SHP77 treated with DMSO at 0.1 percent for 48 hours (cell line): ENCODE data around the gene MIAT.
"Not testable (repeated sequence)": the region's sequence is repeated elsewhere in the genome, so short reads cannot be mapped to it uniquely, and the experiment has no call there.

Experiments used
- DNase-seq: peaks from one replicate; lab custom pipeline; 2025; lab: John Stamatoyannopoulos, UW

Gene MIAT

DNA sequence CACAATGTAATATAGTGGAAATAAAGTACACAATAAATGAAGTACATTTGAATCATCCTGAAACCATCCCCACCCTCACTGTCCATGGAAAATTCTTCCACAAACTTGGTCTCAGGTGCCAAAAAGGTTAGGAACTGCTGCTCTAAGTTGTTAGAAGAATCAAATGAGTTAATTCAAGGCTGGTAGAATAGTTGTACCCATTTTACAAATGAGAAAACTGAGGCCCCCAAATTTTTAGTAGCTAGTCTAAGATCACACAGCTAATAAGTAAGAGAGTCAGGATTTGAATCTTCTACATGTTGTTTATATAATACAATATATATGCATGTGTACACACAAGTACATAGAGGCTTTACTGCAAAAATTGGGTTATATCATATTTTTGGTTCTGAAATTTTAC is 43.1 kb downstream of the MIAT start:
- DNase-seq, result no peak

- DNase-seq, result no peak
Observed at GRCh38 chr22:26700886-26701285, 43.5 kb downstream of the MIAT start.

GRCh38 chr22:26701323-26701722 is 43.9 kb downstream of the MIAT start:
- DNase-seq, result no peak

GRCh38 chr22:26702906-26703830 is 45.8 kb downstream of the MIAT start:
- DNase-seq, result no peak

GRCh38 chr22:26705379-26705778 is 48.0 kb downstream of the MIAT start:
- not testable (repeated sequence) for DNase-seq

- DNase-seq, result no peak
Observed at GRCh38 chr22:26707090-26707489, 49.7 kb downstream of the MIAT start.

GRCh38 chr22:26707581-26707980 is 50.2 kb downstream of the MIAT start:
- no peak for DNase-seq

GRCh38 chr22:26708256-26709009 is 51.0 kb downstream of the MIAT start:
- no peak for DNase-seq

DNA sequence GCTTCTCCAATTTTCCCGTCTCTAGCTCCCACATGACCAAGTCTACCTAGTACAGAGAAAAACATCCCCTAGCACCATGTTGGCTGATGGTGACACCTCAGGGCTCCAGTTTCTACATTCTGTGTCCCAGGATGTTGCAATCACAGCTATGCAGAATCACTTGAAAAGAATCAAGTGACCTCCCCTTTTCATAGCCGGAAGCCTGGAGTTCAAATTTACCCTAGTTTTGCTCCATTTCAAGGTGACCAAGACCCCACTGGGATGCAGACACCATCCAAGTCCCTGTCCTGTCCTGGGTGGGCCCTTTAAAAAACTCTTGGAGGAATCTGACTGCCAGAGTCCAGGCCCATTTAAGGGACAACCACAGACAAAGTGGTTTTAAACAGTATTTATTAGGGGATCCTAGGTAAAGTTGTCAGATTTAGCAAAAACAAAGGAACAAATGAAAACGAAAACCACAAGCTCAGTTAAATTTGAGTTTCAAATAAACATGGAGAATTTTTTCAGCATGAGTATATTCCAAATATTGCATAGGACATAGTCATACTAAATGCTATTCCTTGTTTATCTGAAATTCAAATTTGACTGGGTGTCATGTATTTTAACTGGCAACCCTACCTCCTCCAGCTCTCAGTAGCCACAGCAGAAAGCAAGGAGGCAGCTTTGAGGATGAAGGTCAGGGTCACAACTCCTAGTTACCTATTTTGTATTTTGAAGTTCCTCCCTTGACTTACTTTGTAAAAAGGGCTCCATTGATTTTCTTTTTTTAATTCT is 52.4 kb downstream of the MIAT start:
- no peak for DNase-seq

DNA sequence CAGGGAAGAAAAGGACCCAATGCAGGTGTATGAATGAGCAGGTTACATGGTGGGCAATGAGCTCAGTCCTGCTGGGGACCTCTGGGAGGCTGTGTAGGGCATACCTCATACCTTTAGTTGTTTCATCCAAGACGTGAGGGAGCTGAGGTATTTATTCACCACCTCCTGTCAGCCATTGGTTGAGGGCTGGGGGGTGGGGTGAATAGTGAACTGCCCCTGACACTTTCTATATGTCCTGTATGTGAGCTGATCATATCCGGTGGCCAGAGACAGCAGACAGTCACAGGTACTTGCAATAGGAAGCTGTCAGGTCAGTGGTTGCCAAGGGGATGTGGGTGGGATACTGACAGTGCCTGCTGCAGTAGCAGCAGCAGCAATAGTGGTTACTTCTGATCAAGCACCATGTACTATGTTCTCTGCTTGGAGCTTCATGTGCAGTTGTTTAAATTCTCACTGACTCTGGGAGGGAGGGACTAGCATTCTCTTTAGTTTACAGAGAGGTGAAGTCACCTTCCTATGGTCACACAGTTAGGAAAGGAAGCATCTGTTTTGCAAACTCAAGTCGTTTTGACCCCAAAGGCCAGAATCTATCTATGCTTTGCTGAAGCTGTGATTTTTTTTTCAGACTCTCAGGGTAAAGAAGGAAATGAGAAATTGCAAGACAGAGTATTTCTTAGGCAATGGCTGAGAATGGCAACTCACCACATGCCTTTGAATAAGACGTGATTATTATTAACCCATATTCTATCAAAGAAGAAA is 54.0 kb downstream of the MIAT start:
- DNase-seq, result no peak

DNA sequence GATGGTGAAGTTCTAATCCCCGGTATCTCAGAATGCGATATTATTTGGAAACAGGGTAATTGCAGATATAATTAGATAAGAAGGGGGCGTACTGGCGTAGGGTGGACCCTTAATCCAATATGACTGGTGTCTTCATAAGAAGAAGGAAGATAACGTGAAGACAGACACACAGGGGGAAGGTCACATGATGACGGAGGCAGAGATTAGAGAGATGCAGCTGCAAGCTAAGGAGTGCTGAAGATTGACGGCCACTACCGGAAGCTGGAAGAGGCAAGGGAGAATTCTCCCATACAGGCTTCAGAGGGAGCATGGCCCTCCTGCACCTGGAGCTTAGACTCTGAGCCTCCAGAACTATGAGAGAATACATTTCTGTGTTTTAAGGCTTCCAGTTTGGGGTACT is 54.8 kb downstream of the MIAT start:
- no peak for DNase-seq

DNA sequence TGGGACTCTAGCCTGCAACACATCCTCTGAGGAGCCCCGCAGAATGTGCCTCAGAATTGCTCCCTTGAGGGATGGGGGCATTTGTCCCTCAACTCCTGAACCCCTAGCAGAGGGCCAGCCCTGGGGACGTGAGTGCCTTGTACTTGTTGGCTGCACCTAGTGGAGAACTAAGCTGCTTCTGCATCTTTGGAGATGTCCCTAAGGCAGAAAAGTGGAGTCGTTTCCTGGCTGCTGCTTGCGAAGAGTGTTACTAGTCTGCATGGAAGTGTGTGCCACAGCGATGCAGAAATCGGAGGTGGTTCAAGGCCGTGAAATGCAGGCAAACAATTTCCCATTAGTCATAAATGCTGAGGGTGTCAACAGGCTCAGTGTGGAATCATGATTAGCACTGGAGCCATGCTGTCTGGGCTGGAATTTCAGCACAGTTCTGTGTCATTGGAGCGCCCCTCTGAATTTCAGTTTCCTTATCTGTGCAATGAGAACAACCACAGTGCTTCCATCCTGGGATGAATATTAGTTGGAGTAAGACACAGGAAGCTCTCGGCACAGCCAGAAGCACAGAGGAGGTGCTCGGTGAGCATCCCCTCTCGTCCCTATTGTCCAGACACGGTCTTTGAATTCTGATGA is 56.5 kb downstream of the MIAT start:
- no peak for DNase-seq

GRCh38 chr22:26714971-26715370 is 57.6 kb downstream of the MIAT start:
- DNase-seq, result no peak

DNA sequence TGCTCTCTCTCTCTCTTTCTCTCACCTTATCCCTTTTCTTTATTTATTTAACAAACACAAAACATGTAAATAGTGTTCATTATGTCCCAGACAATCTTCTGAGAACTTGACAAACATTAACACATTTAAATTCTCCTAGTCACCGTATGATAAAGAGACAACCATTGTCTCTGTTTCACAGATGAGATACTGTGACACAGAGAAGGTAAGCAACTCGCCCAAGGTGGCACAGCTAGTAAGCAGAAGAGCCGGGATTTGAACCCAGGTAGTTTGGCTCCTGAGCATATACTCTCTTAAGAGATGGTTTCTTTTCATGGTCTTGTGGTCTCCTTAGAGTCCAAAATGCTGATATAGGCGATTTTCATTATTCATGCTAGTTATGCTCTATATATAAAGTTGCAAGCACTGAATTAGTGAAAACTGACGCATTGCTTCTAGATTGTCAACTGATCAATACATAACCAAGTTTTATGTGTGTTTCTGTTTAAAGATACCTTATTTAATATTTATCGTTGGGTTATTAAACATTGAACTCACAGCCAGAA is 58.1 kb downstream of the MIAT start:
- DNase-seq, result no peak

- no peak for DNase-seq
Observed at GRCh38 chr22:26718488-26718887, 61.1 kb downstream of the MIAT start.

DNA sequence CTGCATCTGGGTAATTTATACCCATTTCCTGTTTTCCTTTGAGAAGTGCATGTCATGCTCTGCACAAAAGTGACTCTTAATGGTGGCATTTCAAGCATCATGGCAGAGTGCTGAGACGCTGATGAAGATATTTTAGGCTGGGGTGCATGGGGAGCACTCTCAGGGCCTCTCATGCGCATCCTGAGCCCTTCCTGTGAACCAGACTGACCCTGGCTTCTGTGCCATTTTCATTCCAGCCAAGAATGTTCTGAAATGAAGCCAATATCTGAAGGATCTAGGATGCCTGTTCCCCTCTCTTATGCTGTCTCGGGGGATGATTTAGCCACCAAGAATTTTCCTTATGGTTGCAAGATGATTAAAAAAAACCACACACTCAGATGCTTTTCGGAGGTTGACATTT is 61.5 kb downstream of the MIAT start:
- no peak for DNase-seq

DNA sequence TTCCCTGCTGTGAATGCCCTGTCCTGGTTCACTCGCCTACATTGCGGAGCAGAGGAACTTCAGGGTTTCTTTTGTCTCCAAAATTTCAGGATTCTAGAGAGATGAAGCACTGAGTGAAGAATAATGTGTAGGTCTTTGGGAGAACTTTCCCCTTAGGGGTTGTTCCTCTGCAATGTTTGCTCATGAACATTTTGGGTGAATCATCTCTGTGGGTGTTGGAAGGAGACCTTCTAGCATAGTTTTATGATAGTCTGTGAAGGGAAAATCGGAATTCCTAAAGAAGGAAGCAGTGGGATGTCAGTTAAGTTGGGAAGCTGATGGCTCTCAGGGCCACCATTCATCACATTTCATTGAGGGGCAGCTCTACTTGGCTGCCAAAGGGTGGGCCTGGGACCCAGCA is 64.8 kb downstream of the MIAT start:
- DNase-seq, result no peak

GRCh38 chr22:26724414-26724813 is 67.0 kb downstream of the MIAT start:
- no peak for DNase-seq

DNA sequence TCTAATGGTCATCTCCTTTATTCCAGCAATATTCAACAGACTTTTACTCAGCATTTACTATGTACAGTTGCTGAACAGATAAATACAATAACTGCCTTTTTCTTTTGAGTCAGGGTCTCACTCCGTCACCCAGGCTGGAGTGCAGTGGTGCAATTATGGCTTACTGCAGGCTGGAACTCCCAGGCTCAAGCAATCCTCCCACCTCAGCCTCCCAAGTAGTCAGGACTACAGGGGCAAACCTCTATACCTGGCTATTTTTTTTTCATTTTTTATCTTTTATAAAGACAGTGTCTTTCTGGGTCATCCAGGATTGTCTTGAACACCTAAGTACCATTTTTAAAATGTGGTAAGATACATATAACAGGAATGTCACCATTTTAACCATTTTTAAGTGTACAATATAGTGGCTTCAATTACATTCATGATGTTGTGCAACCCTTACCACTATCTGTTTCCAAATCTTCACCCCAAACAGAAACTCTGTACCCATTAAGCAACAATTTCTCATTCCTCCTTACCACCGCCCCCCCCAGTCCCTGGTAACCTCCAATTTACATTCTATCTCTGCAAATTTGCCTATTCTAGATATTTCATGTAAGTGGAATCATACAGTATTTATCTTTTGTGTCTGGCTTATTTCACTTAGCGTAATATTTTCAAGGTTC is 67.8 kb downstream of the MIAT start:
- DNase-seq, result no peak
